Uterus (tissue), 4 donors: ENCODE data around the gene JMJD8. TPM values are rescaled to one million over a fixed set of nuclear protein-coding genes. Genes with fewer than 3 reads are reported as not detected.

Source experiments
- DNase-seq, 2 donors: peaks; one replicate each; pipeline ENCODE4 v3.0.0-alpha.2; 2019 to 2020
- H3K27ac ChIP-seq, 2 donors: fragments of 200-600 bp; sonication (generic); 1 replicate in 1 of 2; 2 replicates in 1 of 2; pipeline ENCODE4 v1.5.1; 2016 to 2018
- H3K27me3 ChIP-seq, 2 donors: fragments of 200-600 bp; sonication (generic); one replicate each; pipeline ENCODE4 v1.5.1; 2018 to 2019; ENCODE audit warnings: control low read depth in 1 of 2
- H3K36me3 ChIP-seq, 2 donors: fragments of 200-600 bp; sonication (generic); one replicate each; pipeline ENCODE4 v1.5.1; 2019; ENCODE audit warnings: control low read depth in 1 of 2
- H3K4me1 ChIP-seq, 2 donors: fragments of 200-600 bp; sonication (generic); one replicate each; pipeline ENCODE4 v1.5.1; 2018 to 2019; ENCODE audit warnings: control low read depth in 1 of 2
- H3K4me3 ChIP-seq, 2 donors: fragments of 200-600 bp; sonication (generic); 1 replicate in 1 of 2; 2 replicates in 1 of 2; pipeline ENCODE4 v1.5.1; 2018 to 2019; ENCODE audit warnings: mild to moderate bottlenecking in 1 of 2
- H3K9me3 ChIP-seq, 2 donors: fragments of 200-600 bp; sonication (generic); one replicate each; pipeline ENCODE4 v1.5.1; 2019; ENCODE audit warnings: control low read depth in 1 of 2
- CTCF ChIP-seq, 4 experiments: fragments of 200-600 bp in 2 of 4; fragments of 450-650 bp in 2 of 4; sonication (generic) in 2 of 4; IDR thresholded peaks; one replicate each; pipeline ENCODE4 v1.5.1; 2016 to 2019; ENCODE audit warnings: antibody characterized with exemption in 4 of 4, mild to moderate bottlenecking in 2 of 4, moderate library complexity in 1 of 4
- POLR2A ChIP-seq, 2 donors: fragments of 450-650 bp; IDR thresholded peaks; one replicate each; pipeline ENCODE4 v1.6.1; 2016; ENCODE audit warnings: antibody characterized with exemption in 2 of 2, mild to moderate bottlenecking in 1 of 2, moderate library complexity in 1 of 2
- intact Hi-C: fragments of 100-400 bp; cut with DNase I; formaldehyde crosslinking; loops from one replicate; pipeline ENCODE4 v1.15.1; 2023; ENCODE audit warnings: low total_unique reads
- total RNA-seq, 4 donors: library from RNA; depleted of rRNA in 3 of 4; stranded (reverse); fragments of >200 nt in 3 of 4; gene quantifications; one replicate each; pipeline versions ENCODE4 v1.1.0 to v1.2.4, GENCODE V29; 2014 to 2023
- donor health status: DM: yes; HTN: yes; CAD: no.

The JMJD8 gene
- total RNA-seq, 4 donors from 2014 or later = 45.6 to 111 (median 57.4) TPM

- intact Hi-C loops = no loop called here
These were observed 24.8 kb upstream of the JMJD8 start for GRCh38 chr16:708959-709358.

GRCh38 chr16:708019-708418 lies 23.9 kb upstream of the JMJD8 start:
- TF ChIP-seq POLR2A (IDR thresholded peaks at IDR 0.05) = no peak
- no peak for TF ChIP-seq CTCF (IDR thresholded peaks at IDR 0.05)
- intact Hi-C loops = no loop called here
- H3K27me3 ChIP-seq = peaks cover 34 to 38% of the 10 kb centered on the region in 2 donors
- no peak for DNase-seq
- H3K9me3 ChIP-seq = no peaks in the 10 kb centered on the region
- H3K27ac ChIP-seq = no peak overlapping the region
- no peaks in the 10 kb centered on the region for H3K36me3 ChIP-seq
- no peak overlapping the region for H3K4me3 ChIP-seq
- peaks cover 0 to 10% of the 10 kb centered on the region in 2 donors for H3K4me1 ChIP-seq

More at GRCh38 chr16:708959-709358, 24.8 kb upstream of the JMJD8 start:
- no peak for TF ChIP-seq CTCF (IDR thresholded peaks at IDR 0.05)
- TF ChIP-seq POLR2A (IDR thresholded peaks at IDR 0.05) = no peak
- Histone ChIP-seq H3K27ac (no peak overlapping the region), H3K36me3 (no peaks in the 10 kb centered on the region), H3K9me3 (no peaks in the 10 kb centered on the region), H3K4me1 (peaks cover 0 to 10% of the 10 kb centered on the region in 2 donors), H3K27me3 (peaks cover 31 to 38% of the 10 kb centered on the region in 2 donors), H3K4me3 (no peak overlapping the region)
- DNase-seq = no peak

- H3K36me3 ChIP-seq = no peaks in the 10 kb centered on the region
- H3K9me3 ChIP-seq = no peaks in the 10 kb centered on the region
- no peak overlapping the region for H3K4me3 ChIP-seq
- DNase-seq = no peak
- no peak overlapping the region for H3K27ac ChIP-seq
- H3K4me1 ChIP-seq = peaks cover 0 to 10% of the 10 kb centered on the region in 2 donors
- peaks cover 34 to 46% of the 10 kb centered on the region in 2 donors for H3K27me3 ChIP-seq
- intact Hi-C loops = no loop called here
- TF ChIP-seq CTCF (IDR thresholded peaks at IDR 0.05) (no peak), POLR2A (IDR thresholded peaks at IDR 0.05) (no peak)
These were observed 23.0 kb upstream of the JMJD8 start for GRCh38 chr16:707062-707538.

- Histone ChIP-seq H3K4me1 (peaks cover 0 to 10% of the 10 kb centered on the region in 2 donors), H3K9me3 (no peaks in the 10 kb centered on the region), H3K4me3 (no peak overlapping the region), H3K36me3 (no peaks in the 10 kb centered on the region), H3K27ac (no peak overlapping the region), H3K27me3 (peaks cover 39 to 45% of the 10 kb centered on the region in 2 donors)
- intact Hi-C loops = no loop called here
- no peak for TF ChIP-seq CTCF (IDR thresholded peaks at IDR 0.05)
- DNase-seq = no peak
These were observed 22.3 kb upstream of the JMJD8 start for GRCh38 chr16:706189-707061.
